Left cardiac atrium (tissue), 4 donors: ENCODE measurements around the gene RBM26. TPM values are rescaled to one million over a fixed set of nuclear protein-coding genes. Genes with fewer than 3 reads are reported as not detected.
A peak's percentile ranks its signal among the peaks of the same experiment; 100 is the strongest.

Source experiments
- ATAC-seq, 2 donors: fragments of 200-7000 bp; cut with Tn5 transposase; one replicate each; pipeline ENCODE4 v1.9.1; 2020; ENCODE audit warnings: mild to moderate bottlenecking in 2 of 2, moderate library complexity in 2 of 2
- DNase-seq: peaks from one replicate; pipeline ENCODE4 v3.0.0-alpha.2; 2020
- intact Hi-C, 2 donors: fragments of 100-400 bp; cut with DNase I; formaldehyde crosslinking; loops; one replicate each; pipeline versions ENCODE4 v1.14.1 to v1.15.1; 2022 to 2023
- total RNA-seq, 2 donors: library from RNA; stranded (reverse); fragmentation: NEBNext Ultra II Directional; extraction: Animal tissue kit (Norgen Biotek cat#: 25700); gene quantifications; one replicate each; pipeline ENCODE4 v1.2.1, GENCODE V29; 2021
- donor health status: DM: no; HTN: yes; CAD: no.
- donor health status: DM: no; HTN: yes; CAD: no; lungs with severe emphysema.
- donor health status: DM: yes; HTN: yes; CAD: no.
- donor health status: Dilated cardiomyopathy.

Gene RBM26
- total RNA-seq, 2 donors from 2014 or later: 19.9 to 26.2 TPM

- ATAC-seq (no peak), DNase-seq (no peak)
- intact Hi-C loops: no loop called here
These were observed 10.2 kb downstream of the RBM26 start for GRCh38 chr13:79395881-79396280.

- DNase-seq (no peak), ATAC-seq (peak in 1 of 2 donors; percentile 27)
These were observed 12.3 kb downstream of the RBM26 start for GRCh38 chr13:79393564-79394249.

GRCh38 chr13:79392882-79393563 is 13.0 kb downstream of the RBM26 start:
- ATAC-seq (no peak), DNase-seq (no peak)
- intact Hi-C loops: no loop called here

More at GRCh38 chr13:79393564-79394249, 12.3 kb downstream of the RBM26 start:
- intact Hi-C loops: no loop called here

GRCh38 chr13:79389026-79389425 is 17.0 kb downstream of the RBM26 start:
- intact Hi-C loops: no loop called here
- ATAC-seq: no peak

GRCh38 chr13:79387853-79388252 is 18.2 kb downstream of the RBM26 start:
- DNase-seq (no peak), ATAC-seq (no peak)

More at GRCh38 chr13:79389026-79389425, 17.0 kb downstream of the RBM26 start:
- DNase-seq: no peak

GRCh38 chr13:79386125-79386826 is 19.8 kb downstream of the RBM26 start:
- DNase-seq (no peak), ATAC-seq (peak in 1 of 2 donors; percentile 26)
- intact Hi-C loops: no loop called here

More at GRCh38 chr13:79387853-79388252, 18.2 kb downstream of the RBM26 start:
- intact Hi-C loops: no loop called here

- ATAC-seq (peak; percentile 19 to 79), DNase-seq (no peak)
- intact Hi-C loops: no loop called here
These were observed 20.4 kb downstream of the RBM26 start for GRCh38 chr13:79385694-79386093.

GRCh38 chr13:79384022-79384610 is 21.9 kb downstream of the RBM26 start:
- intact Hi-C loops: no loop called here
- ATAC-seq (no peak), DNase-seq (no peak)

- ATAC-seq: no peak
- DNase-seq: no peak
- intact Hi-C loops: no loop called here
These were observed 23.3 kb downstream of the RBM26 start for GRCh38 chr13:79382545-79383275.

GRCh38 chr13:79380997-79381396 is 25.1 kb downstream of the RBM26 start:
- ATAC-seq (no peak), DNase-seq (no peak)
- intact Hi-C loops: no loop called here

GRCh38 chr13:79379274-79379673 is 26.8 kb downstream of the RBM26 start:
- peak in 1 of 2 donors; percentile 57 for ATAC-seq
- intact Hi-C loops: no loop called here
- no peak for DNase-seq

GRCh38 chr13:79376843-79377242 is 29.2 kb downstream of the RBM26 start:
- ATAC-seq (peak in 1 of 2 donors; percentile 61), DNase-seq (no peak)
- intact Hi-C loops: no loop called here

GRCh38 chr13:79374578-79374977 is 31.5 kb downstream of the RBM26 start:
- ATAC-seq: no peak
- no peak for DNase-seq
- intact Hi-C loops: no loop called here

- no peak for DNase-seq
- intact Hi-C loops: no loop called here
- ATAC-seq: no peak
These were observed 32.1 kb downstream of the RBM26 start for GRCh38 chr13:79373916-79374315.

GRCh38 chr13:79369226-79369625 is 36.8 kb downstream of the RBM26 start:
- intact Hi-C loops: no loop called here
- ATAC-seq (no peak), DNase-seq (no peak)

GRCh38 chr13:79365981-79366380 is 40.1 kb downstream of the RBM26 start:
- ATAC-seq: no peak
- intact Hi-C loops: no loop called here
- no peak for DNase-seq

GRCh38 chr13:79361299-79361698 is 44.8 kb downstream of the RBM26 start:
- DNase-seq (no peak), ATAC-seq (peak; percentile 41 to 49)
- intact Hi-C loops: no loop called here

- no peak for ATAC-seq
- intact Hi-C loops: no loop called here
- DNase-seq: no peak
These were observed 46.0 kb downstream of the RBM26 start for GRCh38 chr13:79360095-79360494.

GRCh38 chr13:79359064-79359463 is 47.0 kb downstream of the RBM26 start:
- intact Hi-C loops: no loop called here
- ATAC-seq (no peak), DNase-seq (no peak)
